Measurements from ENCODE around the gene AKAP17A.

Gene AKAP17A

DNA sequence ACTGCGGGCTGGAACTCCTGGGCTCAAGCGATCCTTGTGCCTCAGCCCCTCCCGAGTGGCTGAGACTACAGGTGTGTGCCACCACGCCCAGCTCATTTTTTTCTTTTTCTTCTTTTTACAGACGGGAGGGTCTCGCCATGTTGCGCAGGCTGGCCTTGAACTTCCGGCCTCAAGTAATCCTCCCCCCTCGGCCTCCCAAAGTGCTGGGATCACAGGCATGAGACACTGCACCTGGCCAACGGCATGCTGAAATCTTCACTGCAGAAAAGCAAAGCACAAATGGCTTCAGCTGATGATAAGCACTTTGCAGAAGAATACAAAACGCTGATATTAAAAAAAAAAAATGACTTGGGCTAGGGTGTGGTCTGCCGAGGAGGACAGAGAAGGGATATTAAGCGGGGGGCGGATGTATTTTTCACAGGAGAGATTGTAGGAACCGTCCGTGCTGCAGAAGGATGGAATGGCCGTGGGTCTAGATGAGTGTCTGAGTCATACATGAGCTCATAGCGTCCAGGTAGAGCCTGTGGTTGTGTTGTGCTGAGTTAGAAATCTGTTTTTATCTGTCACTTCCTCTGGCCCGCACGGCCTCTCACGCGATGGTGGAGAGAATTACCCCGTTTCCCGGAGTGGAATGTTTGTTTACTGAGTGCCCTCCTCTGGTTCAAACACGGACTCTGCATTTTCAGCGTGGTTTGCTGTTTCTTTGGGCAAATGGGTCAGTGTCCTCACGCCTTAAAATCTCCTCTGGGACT, 8.5 kb upstream of the AKAP17A start:
- no peak for DNase-seq

DNA sequence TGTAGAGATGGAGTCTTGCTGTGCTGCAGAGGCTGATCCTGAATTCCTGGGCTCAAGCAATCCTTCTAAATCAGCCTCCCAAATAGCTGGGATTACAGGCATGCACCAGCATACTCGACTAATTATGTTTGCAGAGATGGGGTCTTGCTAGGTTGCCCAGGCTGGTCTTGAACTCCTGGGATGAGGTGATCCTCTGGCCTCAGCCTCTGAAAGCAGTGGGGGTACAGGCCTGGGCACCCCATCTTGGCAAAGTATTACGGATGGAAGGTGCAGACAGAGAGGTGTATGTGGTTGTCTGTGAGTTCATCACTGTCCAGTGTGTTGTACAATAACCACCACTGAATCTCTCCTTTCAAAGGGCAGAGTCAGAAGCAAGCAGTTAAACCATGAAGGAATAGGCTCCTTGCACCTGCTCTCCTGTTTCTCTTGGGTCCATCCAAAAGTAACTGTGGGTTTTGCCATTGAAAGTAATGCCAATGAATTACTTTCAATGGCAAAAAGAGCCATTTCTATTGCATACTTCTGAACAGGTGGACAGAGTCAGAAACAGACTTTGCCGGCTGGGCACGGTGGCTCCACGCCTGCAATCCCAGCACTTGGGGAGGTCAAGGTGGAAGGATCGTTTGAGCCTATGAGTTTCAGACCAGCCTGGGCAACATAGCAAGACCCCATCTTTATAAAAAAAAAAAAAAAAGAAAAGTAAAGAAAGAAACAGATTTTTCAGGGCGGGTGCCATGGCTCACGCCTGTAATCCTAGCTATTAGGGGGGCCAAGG, 7.0 kb upstream of the AKAP17A start:
- no peak for DNase-seq

DNA sequence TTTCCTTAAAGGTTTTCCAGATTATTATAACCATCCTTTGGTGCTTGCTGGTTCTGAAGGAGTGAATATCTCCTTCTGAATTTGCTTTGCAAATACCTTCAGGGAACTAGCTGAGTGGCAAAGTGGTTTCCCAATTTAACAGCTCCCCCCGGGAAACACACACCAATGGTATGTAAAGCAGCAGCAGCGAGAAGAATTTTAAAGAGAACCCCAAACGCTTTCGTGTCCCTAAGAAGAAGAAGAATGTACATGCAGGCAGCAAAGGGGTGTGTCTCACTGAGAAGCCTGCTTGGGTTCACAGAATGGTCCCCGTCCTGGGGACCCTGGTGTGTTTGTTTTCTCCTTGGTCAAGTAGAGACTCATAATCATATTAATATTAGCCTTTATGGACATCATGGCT, 4.2 kb upstream of the AKAP17A start:
- DNase-seq, result no peak

DNA sequence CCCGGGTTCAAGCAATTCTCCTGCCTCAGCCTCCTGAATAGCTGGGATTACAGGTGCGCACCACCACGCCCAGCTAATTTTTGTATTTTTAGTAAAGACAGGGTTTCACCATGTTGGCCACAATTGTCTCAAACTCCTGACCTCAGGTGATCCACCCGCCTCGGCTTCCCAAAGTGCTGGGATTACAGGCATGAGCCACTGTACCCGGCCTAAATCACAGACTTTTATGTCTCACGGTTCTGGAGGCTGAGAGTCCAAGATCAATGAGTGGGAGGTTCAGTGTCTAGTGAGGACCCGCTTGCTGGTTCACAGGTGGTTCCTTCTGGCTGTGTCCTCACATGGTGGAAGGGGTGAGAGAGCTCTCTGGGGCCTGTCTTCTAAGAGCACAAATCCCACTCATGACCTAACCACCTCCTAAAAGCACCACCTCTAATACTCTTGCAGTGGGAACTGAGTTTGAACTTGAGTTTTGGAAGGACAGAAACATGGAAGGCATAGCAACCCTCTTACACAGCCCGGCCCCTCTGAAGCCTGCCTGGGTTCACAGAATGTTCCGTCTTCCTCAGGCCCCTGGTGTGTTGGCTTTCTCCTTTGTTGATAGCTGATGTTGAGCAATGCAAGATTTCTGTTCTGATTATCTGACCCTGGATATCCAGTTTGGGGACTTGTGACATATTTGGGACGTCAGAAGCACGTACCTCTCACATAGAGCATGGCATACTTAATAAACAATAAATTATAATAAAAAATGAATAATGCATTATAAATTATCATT, 1.9 kb upstream of the AKAP17A start:
- DNase-seq, result no peak

- DNase-seq, result no peak
Observed at GRCh38 chrX:1591863-1592469, 562 bp downstream of the AKAP17A start.

GRCh38 chrX:1592470-1593142, 1.2 kb downstream of the AKAP17A start:
- no peak for DNase-seq

GRCh38 chrX:1593286-1594271, 2.2 kb downstream of the AKAP17A start:
- DNase-seq, result no peak

DNA sequence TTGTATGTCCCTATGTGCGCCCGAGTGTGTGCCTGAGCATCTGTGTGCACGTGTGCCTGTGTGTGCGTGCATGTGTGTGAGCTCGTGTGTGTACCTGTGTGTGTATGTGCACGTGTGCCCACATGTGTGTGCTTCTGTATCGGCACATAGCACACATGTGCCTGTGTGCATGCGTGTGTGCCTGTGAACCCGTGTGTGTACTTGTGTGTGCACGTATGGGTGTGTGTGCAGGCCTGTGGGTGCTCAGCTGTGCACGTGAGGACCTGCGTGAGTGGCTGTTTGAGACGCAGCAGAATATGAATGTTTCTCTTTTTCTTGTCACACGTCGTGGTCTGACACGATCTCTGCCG, 4.3 kb downstream of the AKAP17A start:
- no peak for DNase-seq

GRCh38 chrX:1596676-1597344, 5.4 kb downstream of the AKAP17A start:
- DNase-seq, result no peak

- no peak for DNase-seq
Observed at GRCh38 chrX:1597345-1598020, 6.1 kb downstream of the AKAP17A start.

DNA sequence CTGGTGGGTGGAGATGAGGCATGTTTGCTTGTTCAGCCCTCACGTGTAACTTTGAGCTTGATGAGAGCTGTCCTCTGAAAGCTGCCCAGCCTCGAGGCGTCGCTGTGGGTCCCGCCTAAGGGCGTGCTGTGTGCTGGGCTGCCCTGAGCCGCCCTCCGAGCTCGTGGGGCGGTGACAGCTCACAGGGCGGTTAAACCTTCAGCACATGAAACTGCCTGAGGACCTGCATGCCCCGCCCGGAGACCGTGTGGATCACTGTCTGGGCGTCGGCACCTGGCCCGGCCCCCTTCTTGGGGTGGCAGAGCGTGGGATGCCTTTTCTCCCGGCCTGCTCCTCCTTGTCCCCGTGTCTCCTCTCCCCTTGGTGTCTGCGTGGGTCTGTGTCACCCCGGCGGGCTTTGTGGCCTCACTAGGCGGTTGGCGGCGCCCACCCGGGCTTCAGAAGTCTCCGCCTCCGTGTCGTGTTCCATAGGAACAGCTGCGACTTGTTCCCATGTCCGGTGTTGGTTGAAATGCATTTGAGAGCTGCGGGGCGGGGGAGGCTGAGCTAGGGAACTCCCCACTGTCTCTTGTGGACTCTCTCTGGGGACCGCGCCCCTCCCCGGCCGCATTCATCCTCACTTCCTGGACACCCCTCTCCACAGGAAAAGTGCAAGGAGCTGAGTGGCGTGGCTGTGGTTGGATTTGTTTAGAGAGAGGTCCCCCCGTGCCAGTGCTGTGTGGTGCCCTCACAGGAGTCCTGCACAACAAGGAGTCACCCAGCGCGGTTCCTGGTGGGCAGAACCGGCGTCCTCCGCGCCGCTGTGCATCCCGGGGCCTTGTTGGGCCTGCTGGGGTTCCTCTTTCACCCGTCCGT, 6.8 kb downstream of the AKAP17A start:
- DNase-seq, result no peak

DNA sequence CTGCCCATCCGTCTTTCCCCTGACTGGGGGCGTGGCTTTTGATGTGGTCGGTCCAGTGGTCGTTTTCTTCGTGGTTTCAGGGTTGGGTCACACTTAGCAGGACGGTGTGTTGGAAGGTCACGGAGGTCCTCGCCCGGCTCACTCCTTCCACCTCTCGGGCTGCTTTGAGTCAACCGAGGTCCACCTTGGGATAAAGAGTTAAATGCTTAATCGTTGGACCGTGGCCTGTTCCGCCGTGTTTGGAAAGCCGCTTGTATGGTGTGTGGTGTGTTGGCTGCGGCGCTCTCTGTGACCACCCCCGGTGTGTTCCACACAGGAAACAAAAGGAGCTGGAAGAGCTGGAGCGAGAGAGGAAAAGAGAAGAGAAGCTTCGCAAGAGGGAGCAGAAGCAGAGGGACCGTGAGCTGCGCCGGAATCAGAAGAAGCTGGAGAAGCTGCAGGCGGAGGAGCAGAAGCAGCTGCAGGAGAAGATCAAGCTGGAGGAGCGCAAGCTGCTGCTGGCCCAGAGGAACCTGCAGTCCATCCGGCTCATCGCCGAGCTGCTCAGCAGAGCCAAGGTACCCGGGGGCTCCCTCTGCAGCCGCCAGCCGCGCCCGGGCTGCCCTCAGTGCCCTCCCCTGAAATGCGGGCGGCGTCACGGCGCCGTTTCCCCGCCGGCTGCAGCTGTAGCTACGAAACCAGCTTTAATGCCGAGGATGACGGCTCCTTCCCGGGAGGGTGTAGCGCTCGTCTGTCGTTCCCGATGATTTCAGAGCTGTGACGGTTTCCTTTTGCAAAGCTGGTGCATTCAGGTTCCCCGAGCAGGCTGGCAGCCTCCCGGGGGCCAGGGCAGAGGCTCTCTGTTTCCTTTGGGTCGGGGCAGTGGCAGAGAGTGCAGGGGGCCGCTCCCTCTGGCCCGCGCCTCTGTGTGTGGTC, 7.7 kb downstream of the AKAP17A start:
- no peak for DNase-seq

DNA sequence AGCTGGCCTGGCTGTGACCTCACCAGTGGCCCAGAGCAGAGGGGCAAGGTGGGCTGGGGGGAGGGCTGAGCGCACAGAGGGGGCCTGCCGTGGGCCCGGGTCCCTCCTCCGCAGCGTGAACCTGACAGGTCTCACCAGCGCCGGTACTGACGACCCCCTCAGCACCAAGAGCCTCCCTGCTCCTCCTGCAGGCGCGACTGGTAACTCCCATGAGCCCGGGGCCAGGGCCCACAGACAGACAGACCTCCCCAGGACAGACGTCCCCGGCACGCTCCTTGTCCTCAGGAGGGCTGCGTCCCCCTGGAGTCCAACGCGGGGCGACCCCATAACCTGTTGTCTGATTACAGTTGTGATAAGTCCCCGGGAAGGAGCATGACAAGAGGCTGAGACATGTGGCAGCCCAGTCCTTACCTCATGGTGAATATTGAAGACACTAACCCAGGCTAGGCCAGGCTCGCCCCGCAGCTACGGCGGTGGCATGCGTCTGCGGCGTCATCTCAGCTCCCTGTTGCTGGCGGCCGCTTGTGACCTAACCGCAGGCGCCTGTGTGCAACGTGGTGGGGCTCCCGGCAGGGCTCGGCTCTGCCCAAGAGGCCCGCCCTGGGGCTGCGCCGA, 8.5 kb downstream of the AKAP17A start:
- no peak for DNase-seq

- DNase-seq, result no peak
Observed at GRCh38 chrX:1600406-1601050, 9.1 kb downstream of the AKAP17A start.

DNA sequence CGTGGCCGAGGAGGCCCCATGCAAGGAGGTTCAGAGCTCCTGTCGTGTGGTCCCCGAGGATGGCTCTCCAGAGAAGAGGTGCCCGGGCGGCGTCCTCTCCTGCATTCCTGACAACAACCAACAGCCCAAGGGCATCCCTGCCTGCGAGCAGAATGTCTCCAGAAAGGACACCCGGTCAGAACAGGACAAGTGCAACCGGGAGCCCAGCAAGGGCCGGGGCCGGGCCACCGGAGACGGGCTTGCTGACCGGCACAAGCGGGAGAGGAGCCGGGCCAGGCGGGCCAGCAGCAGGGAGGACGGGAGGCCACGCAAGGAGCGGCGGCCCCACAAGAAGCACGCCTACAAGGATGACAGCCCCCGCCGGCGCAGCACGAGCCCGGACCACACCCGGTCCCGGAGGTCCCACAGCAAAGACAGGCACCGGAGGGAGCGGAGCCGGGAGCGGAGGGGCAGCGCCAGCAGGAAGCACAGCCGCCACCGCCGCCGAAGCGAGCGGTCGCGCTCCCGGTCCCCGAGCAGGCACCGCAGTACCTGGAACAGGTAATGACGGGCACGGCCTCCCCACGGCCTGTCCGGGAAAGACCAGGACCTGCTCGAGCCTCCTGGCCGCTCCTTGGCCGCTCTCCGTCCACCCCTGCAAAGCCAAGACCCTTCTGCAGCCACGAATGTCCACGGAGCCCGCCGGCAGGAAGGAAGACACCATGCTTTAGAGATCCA, 9.8 kb downstream of the AKAP17A start:
- DNase-seq, result no peak

GRCh38 chrX:1601768-1602085, 10.3 kb downstream of the AKAP17A start:
- no peak for DNase-seq

- no peak for DNase-seq
Observed at GRCh38 chrX:1602299-1602698, 10.9 kb downstream of the AKAP17A start.
